IMR-90 (cell line): Measurements from ENCODE around the gene MUC6.

Source experiments
- BHLHE40 ChIP-seq: fragments of 150-350 bp; IDR thresholded peaks from 2 replicates; pipeline ENCODE4 v1.6.1; 2016; ENCODE audit warnings: mild to moderate bottlenecking, low read depth, low read length
- CEBPB ChIP-seq: IDR thresholded peaks from 2 replicates; pipeline ENCODE4 v1.6.1; 2012; ENCODE audit warnings: low read depth, low read length, improper control_type of control experiment
- FOS ChIP-seq: fragments of 150-350 bp; IDR thresholded peaks from 2 replicates; pipeline ENCODE4 v1.6.1; 2016; ENCODE audit warnings: low read depth, low read length
- MAFK ChIP-seq: IDR thresholded peaks from 2 replicates; pipeline ENCODE4 v1.6.1; 2012; ENCODE audit warnings: low read depth, low read length, improper control_type of control experiment
- MAZ ChIP-seq: IDR thresholded peaks from 2 replicates; pipeline ENCODE4 v1.6.1; 2012; ENCODE audit warnings: low read depth, mild to moderate bottlenecking, low read length, improper control_type of control experiment, moderate library complexity, borderline replicate concordance
- NFE2L2 ChIP-seq: fragments of 150-350 bp; IDR thresholded peaks from 2 replicates; pipeline ENCODE4 v1.6.1; 2016; ENCODE audit warnings: low read depth, mild to moderate bottlenecking, low read length
- POLR2A ChIP-seq: IDR thresholded peaks from 2 replicates; pipeline ENCODE4 v1.6.1; 2012; ENCODE audit warnings: mild to moderate bottlenecking, low read depth, low read length
- RAD21 ChIP-seq: IDR thresholded peaks from 2 replicates; pipeline ENCODE4 v1.6.1; 2012; ENCODE audit warnings: low read length, improper control_type of control experiment
- RCOR1 ChIP-seq: IDR thresholded peaks from 2 replicates; pipeline ENCODE4 v1.6.1; 2012; ENCODE audit warnings: mild to moderate bottlenecking, low read length, improper control_type of control experiment; ENCODE audit not compliant: insufficient replicate concordance
- RFX5 ChIP-seq: IDR thresholded peaks from 2 replicates; pipeline ENCODE4 v1.8.0; 2012; ENCODE audit warnings: low read depth, mild to moderate bottlenecking, low read length, moderate library complexity
- SMC3 ChIP-seq: fragments of 150-350 bp; IDR thresholded peaks from 2 replicates; pipeline ENCODE4 v1.6.1; 2016; ENCODE audit warnings: low read depth, mild to moderate bottlenecking, antibody characterized with exemption, low read length, moderate library complexity
- TF ChIP-seq, protein P1 (sequence below): conservative IDR thresholded peaks from 2 replicates; pipeline ENCODE4 v1.5.1; 2012; ENCODE audit warnings: mild to moderate bottlenecking, low read depth, low read length, improper control_type of control experiment
- TF ChIP-seq, protein P2 (sequence below): fragments of 150-350 bp; IDR thresholded peaks from 2 replicates; pipeline ENCODE4 v1.6.1; 2017; ENCODE audit warnings: mild to moderate bottlenecking, antibody characterized with exemption, low read length, low read depth
- TF ChIP-seq, protein P3 (sequence below): fragments of 150-350 bp; IDR thresholded peaks from 2 replicates; pipeline ENCODE4 v1.6.1; 2016; ENCODE audit warnings: low read depth, mild to moderate bottlenecking, low read length, moderate library complexity, borderline replicate concordance

DNA sequence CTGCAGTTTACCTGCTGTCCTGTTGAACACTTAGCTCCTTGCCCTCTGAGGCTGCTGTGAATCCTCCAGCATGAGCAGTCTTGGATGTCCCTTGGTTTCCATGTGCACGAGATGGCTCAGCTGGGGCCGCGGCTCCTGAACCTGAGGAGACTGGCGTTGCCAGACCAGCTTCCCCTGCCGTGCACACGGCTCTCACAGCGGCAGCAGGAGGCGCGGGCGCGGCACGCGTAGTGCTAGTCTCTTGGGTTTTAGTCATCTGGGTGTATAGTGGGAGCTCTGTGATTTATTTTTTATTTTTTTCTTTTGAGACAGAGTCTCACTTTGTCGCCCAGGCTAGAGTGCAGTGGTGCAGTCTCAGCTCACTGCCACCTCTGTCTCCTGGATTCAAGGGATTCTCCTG lies 54.8 kb downstream of the MUC6 start:
- no peak for TF ChIP-seq RAD21
- TF ChIP-seq, protein P1, sequence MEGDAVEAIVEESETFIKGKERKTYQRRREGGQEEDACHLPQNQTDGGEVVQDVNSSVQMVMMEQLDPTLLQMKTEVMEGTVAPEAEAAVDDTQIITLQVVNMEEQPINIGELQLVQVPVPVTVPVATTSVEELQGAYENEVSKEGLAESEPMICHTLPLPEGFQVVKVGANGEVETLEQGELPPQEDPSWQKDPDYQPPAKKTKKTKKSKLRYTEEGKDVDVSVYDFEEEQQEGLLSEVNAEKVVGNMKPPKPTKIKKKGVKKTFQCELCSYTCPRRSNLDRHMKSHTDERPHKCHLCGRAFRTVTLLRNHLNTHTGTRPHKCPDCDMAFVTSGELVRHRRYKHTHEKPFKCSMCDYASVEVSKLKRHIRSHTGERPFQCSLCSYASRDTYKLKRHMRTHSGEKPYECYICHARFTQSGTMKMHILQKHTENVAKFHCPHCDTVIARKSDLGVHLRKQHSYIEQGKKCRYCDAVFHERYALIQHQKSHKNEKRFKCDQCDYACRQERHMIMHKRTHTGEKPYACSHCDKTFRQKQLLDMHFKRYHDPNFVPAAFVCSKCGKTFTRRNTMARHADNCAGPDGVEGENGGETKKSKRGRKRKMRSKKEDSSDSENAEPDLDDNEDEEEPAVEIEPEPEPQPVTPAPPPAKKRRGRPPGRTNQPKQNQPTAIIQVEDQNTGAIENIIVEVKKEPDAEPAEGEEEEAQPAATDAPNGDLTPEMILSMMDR, result no peak
- no peak for TF ChIP-seq SMC3
- no peak for TF ChIP-seq POLR2A
- TF ChIP-seq NFE2L2, result no peak
- no peak for TF ChIP-seq MAFK
- TF ChIP-seq RCOR1, result no peak
- TF ChIP-seq FOS, result no peak
- TF ChIP-seq CEBPB, result no peak
- TF ChIP-seq, protein P2, sequence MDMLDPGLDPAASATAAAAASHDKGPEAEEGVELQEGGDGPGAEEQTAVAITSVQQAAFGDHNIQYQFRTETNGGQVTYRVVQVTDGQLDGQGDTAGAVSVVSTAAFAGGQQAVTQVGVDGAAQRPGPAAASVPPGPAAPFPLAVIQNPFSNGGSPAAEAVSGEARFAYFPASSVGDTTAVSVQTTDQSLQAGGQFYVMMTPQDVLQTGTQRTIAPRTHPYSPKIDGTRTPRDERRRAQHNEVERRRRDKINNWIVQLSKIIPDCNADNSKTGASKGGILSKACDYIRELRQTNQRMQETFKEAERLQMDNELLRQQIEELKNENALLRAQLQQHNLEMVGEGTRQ, result no peak
- no peak for TF ChIP-seq MAZ
- TF ChIP-seq, protein P3, sequence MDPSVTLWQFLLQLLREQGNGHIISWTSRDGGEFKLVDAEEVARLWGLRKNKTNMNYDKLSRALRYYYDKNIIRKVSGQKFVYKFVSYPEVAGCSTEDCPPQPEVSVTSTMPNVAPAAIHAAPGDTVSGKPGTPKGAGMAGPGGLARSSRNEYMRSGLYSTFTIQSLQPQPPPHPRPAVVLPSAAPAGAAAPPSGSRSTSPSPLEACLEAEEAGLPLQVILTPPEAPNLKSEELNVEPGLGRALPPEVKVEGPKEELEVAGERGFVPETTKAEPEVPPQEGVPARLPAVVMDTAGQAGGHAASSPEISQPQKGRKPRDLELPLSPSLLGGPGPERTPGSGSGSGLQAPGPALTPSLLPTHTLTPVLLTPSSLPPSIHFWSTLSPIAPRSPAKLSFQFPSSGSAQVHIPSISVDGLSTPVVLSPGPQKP, result no peak
- no peak for TF ChIP-seq BHLHE40
- no peak for TF ChIP-seq RFX5
